OCI-LY3 (cell line): Measurements from ENCODE around the gene MBLAC2.

Experiments
- H2AFZ ChIP-seq: fragments of 200-600, 300-600 bp; shearing (Covaris generic); 2 replicates; pipeline ENCODE4 v1.6.0; 2014; ENCODE audit warnings: antibody characterized with exemption, low read depth, low read length
- H3K27ac ChIP-seq: fragments of 200-600, 300-600 bp; sonication (generic); 2 replicates; pipeline ENCODE4 v1.5.1; 2014; ENCODE audit warnings: mild to moderate bottlenecking, low read length, moderate library complexity, mixed read lengths
- H3K27me3 ChIP-seq: fragments of 200-600, 300-600 bp; sonication (generic); 2 replicates; pipeline ENCODE4 v1.6.1; 2014; ENCODE audit warnings: low read depth, low read length, mixed read lengths
- H3K36me3 ChIP-seq: fragments of 200-600, 300-600 bp; sonication (generic); replicated peaks from 2 replicates; pipeline ENCODE3; 2014; ENCODE audit warnings: low read depth, low read length, mixed read lengths
- H3K4me1 ChIP-seq: fragments of 300-600, 200-600 bp; sonication (generic); 2 replicates; pipeline ENCODE4 v1.6.1; 2014; ENCODE audit warnings: low read length, mixed read lengths
- H3K4me2 ChIP-seq: fragments of 200-600, 300-600 bp; sonication (generic); 2 replicates; pipeline ENCODE4 v1.6.1; 2014; ENCODE audit warnings: low read length, mixed read lengths
- H3K4me3 ChIP-seq: fragments of 300-600, 200-600 bp; sonication (generic); 2 replicates; pipeline ENCODE4 v1.5.1; 2014; ENCODE audit warnings: antibody characterized with exemption, mild to moderate bottlenecking, low read length, moderate library complexity
- H3K79me2 ChIP-seq: fragments of 300-600, 200-600 bp; shearing (Covaris generic); 2 replicates; pipeline ENCODE4 v1.6.1; 2014; ENCODE audit warnings: mild to moderate bottlenecking, low read length, mixed read lengths
- H3K9ac ChIP-seq: fragments of 300-600, 200-600 bp; shearing (Covaris generic); 2 replicates; pipeline ENCODE4 v1.6.0; 2014; ENCODE audit warnings: mild to moderate bottlenecking, low read length, moderate library complexity
- H3K9me3 ChIP-seq: fragments of 200-600, 300-600 bp; shearing (Covaris generic); 2 replicates; pipeline ENCODE4 v1.6.1; 2014; ENCODE audit warnings: low read length, mixed read lengths; ENCODE audit not compliant: insufficient read depth
- H4K20me1 ChIP-seq: fragments of 200-600, 300-600 bp; sonication (generic); 2 replicates; pipeline ENCODE4 v1.6.1; 2016; ENCODE audit warnings: low read length, mixed read lengths; ENCODE audit not compliant: insufficient read depth
- CTCF ChIP-seq: fragments of 200-600, 300-600 bp; sonication (generic); IDR thresholded peaks from 2 replicates; pipeline ENCODE4 v1.5.1; 2014; ENCODE audit warnings: antibody characterized with exemption, low read length, low read depth
- EZH2phosphoT487 ChIP-seq: fragments of 200-600 bp; shearing (Covaris generic); IDR thresholded peaks from 2 replicates; pipeline ENCODE4 v1.6.1; 2018; ENCODE audit warnings: antibody characterized with exemption, mixed run types, low read depth

Gene MBLAC2

GRCh38 chr5:90408571-90409317 lies 65.8 kb downstream of the MBLAC2 start:
- peak overlapping the region; percentile 75 for H3K27ac ChIP-seq
- peak overlapping the region; percentile 23; the same call in 1 of the 2 replicates for H2AFZ ChIP-seq
- peak overlapping the region; percentile 88 for H3K4me3 ChIP-seq
- H3K27me3 ChIP-seq: no peaks in the 10 kb centered on the region
- H3K9me3 ChIP-seq: no peaks in the 10 kb centered on the region
- H4K20me1 ChIP-seq: no peaks in the 10 kb centered on the region
- H3K79me2 ChIP-seq: peaks cover 17% of the 10 kb centered on the region
- TF ChIP-seq CTCF (no peak), EZH2phosphoT487 (no peak)
- H3K4me1 ChIP-seq: peaks cover 13% of the 10 kb centered on the region; the same call in 1 of the 2 replicates
- H3K9ac ChIP-seq: peak overlapping the region; percentile 89
- H3K4me2 ChIP-seq: peak overlapping the region; percentile 93
- peaks cover 6% of the 10 kb centered on the region for H3K36me3 ChIP-seq
